HL-60/S4 (cell line): ENCODE results near the gene OTOF.

Experiments
- in situ Hi-C: fragments of 300-500 bp; cut with MboI; formaldehyde crosslinking; loops from 2 replicates; pipeline ENCODE4 v1.14.3; 2022; ENCODE audit warnings: low sequenced_read_pairs

Gene OTOF

GRCh38 chr2:26455037-26455669 is 22.8 kb downstream of the OTOF start:
- in situ Hi-C loops = loop anchor here (25.0 kb wide), 1 partner anchor 493 kb away; no protein-coding TSS in a partner anchor

- in situ Hi-C loops = loop anchor here (25.0 kb wide), 1 partner anchor 492 kb away; no protein-coding TSS in a partner anchor
These were observed 23.3 kb downstream of the OTOF start for GRCh38 chr2:26454561-26455001.

- in situ Hi-C loops = loop anchor here (25.0 kb wide), 1 partner anchor 491 kb away; no protein-coding TSS in a partner anchor
These were observed 24.2 kb downstream of the OTOF start for GRCh38 chr2:26453421-26454329.

- in situ Hi-C loops = loop anchor here (25.0 kb wide), 1 partner anchor 489 kb away; no protein-coding TSS in a partner anchor
These were observed 26.2 kb downstream of the OTOF start for GRCh38 chr2:26451700-26452099.

- in situ Hi-C loops = loop anchor here (25.0 kb wide), 1 partner anchor 488 kb away; no protein-coding TSS in a partner anchor
These were observed 27.8 kb downstream of the OTOF start for GRCh38 chr2:26450031-26450635.

GRCh38 chr2:26449278-26450030 is 28.5 kb downstream of the OTOF start:
- in situ Hi-C loops = loop anchor here (25.0 kb wide), 1 partner anchor 487 kb away; no protein-coding TSS in a partner anchor

GRCh38 chr2:26448651-26449050 is 29.3 kb downstream of the OTOF start:
- in situ Hi-C loops = no loop called here

GRCh38 chr2:26444236-26444635 is 33.7 kb downstream of the OTOF start:
- in situ Hi-C loops = no loop called here

- in situ Hi-C loops = no loop called here
These were observed 35.2 kb downstream of the OTOF start for GRCh38 chr2:26442707-26443106.

GRCh38 chr2:26442301-26442700 is 35.6 kb downstream of the OTOF start:
- in situ Hi-C loops = no loop called here

GRCh38 chr2:26438926-26439325 is 39.0 kb downstream of the OTOF start:
- in situ Hi-C loops = no loop called here

- in situ Hi-C loops = no loop called here
These were observed 39.4 kb downstream of the OTOF start for GRCh38 chr2:26438526-26438925.

- in situ Hi-C loops = no loop called here
These were observed 42.8 kb downstream of the OTOF start for GRCh38 chr2:26435106-26435505.

- in situ Hi-C loops = no loop called here
These were observed 45.1 kb downstream of the OTOF start for GRCh38 chr2:26432859-26433258.

GRCh38 chr2:26432363-26432762 is 45.6 kb downstream of the OTOF start:
- in situ Hi-C loops = no loop called here

- in situ Hi-C loops = no loop called here
These were observed 47.1 kb downstream of the OTOF start for GRCh38 chr2:26430826-26431225.

- in situ Hi-C loops = no loop called here
These were observed 47.9 kb downstream of the OTOF start for GRCh38 chr2:26429779-26430578.

- in situ Hi-C loops = no loop called here
These were observed 49.1 kb downstream of the OTOF start for GRCh38 chr2:26428846-26429245.

- in situ Hi-C loops = no loop called here
These were observed 53.7 kb downstream of the OTOF start for GRCh38 chr2:26424221-26424620.

GRCh38 chr2:26423750-26424149 is 54.2 kb downstream of the OTOF start:
- in situ Hi-C loops = no loop called here
